ENCODE measurements around the gene TMEM150A.

TMEM150A gene

DNA sequence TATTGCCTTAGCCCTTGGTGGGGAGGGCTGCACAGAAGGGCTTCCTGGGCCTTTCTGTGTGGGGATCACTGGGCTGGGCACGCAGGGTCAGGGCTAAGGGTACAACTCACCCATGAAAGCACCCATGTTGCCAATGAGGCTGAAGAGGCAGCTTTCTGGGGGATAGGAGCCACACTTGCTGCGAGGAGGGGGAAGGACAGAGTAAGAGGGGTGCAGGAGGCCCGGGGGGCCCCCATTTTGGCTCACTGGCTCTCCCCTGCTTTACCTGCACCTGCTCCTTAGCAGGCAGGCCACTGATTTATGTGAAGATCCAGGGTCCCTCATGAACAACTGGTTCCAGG lies 2.3 kb downstream of the TMEM150A start:
- TF ChIP-seq, protein P1, sequence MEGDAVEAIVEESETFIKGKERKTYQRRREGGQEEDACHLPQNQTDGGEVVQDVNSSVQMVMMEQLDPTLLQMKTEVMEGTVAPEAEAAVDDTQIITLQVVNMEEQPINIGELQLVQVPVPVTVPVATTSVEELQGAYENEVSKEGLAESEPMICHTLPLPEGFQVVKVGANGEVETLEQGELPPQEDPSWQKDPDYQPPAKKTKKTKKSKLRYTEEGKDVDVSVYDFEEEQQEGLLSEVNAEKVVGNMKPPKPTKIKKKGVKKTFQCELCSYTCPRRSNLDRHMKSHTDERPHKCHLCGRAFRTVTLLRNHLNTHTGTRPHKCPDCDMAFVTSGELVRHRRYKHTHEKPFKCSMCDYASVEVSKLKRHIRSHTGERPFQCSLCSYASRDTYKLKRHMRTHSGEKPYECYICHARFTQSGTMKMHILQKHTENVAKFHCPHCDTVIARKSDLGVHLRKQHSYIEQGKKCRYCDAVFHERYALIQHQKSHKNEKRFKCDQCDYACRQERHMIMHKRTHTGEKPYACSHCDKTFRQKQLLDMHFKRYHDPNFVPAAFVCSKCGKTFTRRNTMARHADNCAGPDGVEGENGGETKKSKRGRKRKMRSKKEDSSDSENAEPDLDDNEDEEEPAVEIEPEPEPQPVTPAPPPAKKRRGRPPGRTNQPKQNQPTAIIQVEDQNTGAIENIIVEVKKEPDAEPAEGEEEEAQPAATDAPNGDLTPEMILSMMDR (IDR thresholded peaks at IDR 0.05): no peak

- TF ChIP-seq, protein P1 (IDR thresholded peaks at IDR 0.05): no peak
Measured at GRCh38 chr2:85599468-85600234, 2.8 kb downstream of the TMEM150A start.

DNA sequence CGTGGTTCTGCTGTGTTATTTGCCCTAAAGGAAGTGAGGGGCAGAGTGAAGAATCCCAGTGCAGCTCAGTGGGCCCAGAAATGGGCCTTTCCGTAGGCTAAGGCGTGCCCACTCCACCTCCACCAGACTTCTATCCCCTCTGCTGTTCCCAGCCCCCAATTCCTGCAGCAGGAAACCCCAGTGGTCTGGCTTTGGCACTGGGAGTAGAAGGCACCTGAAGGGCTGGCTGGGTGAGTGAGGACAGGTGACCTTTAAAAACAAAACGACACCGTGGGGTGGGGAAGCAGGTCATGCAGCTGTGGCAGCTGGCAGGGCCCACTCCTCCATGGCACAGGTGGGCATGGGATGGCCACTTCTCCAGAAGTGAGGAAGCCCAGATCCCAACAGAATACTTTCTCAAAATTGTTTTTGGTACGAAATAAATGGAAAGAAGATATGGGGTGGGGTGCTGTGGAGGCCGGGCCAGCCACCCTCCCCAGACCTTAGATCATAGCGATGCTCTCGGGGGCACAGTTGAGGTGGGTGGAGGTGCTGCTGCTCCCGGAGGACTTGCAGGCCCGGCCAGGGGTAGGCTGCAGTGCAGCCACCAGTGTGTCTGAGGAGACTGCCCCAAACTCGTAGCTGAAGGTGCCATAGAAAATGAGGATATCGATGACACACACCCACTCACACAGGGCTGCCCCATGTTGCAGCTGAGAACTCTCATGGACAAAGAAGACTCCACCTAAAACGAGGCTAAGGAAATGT lies 3.7 kb downstream of the TMEM150A start:
- TF ChIP-seq, protein P1 (IDR thresholded peaks at IDR 0.05): no peak

GRCh38 chr2:85597241-85597640 lies 5.3 kb downstream of the TMEM150A start:
- TF ChIP-seq, protein P1 (IDR thresholded peaks at IDR 0.05): no peak

GRCh38 chr2:85596486-85597143 lies 5.9 kb downstream of the TMEM150A start:
- TF ChIP-seq, protein P1 (IDR thresholded peaks at IDR 0.05): no peak

- TF ChIP-seq, protein P1 (IDR thresholded peaks at IDR 0.05): no peak
Measured at GRCh38 chr2:85596026-85596333, 6.5 kb downstream of the TMEM150A start.

DNA sequence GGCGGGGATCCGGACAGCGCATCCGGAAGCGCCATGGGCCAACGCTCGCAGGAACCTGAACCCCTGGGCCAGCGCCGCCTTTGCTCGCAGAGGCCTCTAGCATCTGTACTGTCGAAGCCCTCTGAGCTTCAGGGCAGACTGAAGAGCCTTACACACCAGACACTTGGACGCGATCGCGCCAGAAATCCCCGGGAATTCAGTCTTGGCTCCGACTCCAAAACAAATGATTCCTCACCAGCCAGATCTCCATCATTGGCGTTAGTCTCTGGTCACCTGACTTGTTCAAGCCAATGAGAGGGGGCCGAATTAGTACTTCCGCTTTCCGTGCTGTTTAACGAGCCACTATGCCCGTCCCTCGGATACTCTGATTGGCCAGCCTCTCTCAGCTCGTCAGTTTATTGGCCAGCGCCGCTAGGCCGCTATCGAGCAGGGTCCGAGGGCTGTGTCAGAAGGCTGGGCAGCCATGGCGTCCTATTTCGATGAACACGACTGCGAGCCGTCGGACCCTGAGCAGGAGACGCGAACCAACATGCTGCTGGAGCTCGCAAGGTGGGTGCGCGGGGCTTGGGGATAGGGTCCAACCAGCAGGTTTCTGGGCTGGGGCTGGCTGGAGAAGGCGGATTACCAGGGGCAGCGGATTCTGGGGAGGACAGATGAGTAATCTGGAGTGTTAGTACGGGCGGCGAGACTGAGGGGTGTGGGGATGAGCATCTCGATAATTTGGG lies 7.0 kb downstream of the TMEM150A start, which contains the start of gene RNF181:
Gene RNF181, plus strand, starts transcription at position 445 of the 725 bp plus-strand sequence. Its CDS starts 19 bp downstream, at position 464.
- TF ChIP-seq, protein P1 (IDR thresholded peaks at IDR 0.05): no peak
